Measurements from ENCODE around the gene PRKN.

The PRKN gene

DNA sequence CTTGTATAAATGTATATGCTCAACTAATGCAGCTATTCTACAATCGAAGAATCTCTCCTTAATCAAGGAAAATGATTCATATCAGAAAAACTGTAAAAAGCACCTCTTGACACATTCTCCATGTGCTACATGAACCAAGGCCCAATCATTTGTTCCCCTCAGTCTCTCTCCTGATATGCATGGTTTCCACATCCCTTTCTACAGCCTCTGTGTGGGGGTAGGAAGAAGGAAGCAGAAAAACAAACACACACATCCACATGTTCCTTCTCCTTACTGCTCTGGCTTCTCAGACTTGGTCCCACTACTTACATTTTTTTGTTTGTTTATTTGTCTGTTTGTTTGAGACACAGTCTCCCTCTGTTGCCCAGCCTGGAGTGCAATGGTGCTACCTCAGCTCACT, 510.5 kb downstream of the PRKN start:
- Histone ChIP-seq H2BK15ac (ENCODE audit: low read depth, poor library complexity, severe bottlenecking) (no peak overlapping the region), H3K4me1 (ENCODE audit: control insufficient read depth, insufficient read depth, low read depth, low read length) (peaks cover 4% of the 10 kb centered on the region), H3K9ac (ENCODE audit: low read length) (no peak overlapping the region), H2BK12ac (ENCODE audit: low read length in 2 of 2) (no peak overlapping the region), H3K27me3 (ENCODE audit: control insufficient read depth in 1 of 2, insufficient read depth in 1 of 2, low read length in 2 of 2) (no peaks in the 10 kb centered on the region), H2AK5ac (ENCODE audit: low read length, severe bottlenecking) (no peak overlapping the region), H3K4ac (ENCODE audit: low read depth in 1 of 2, low read length in 2 of 2) (no peak overlapping the region), H3K36me3 (ENCODE audit: control insufficient read depth in 1 of 2, insufficient read depth in 2 of 2, low read depth in 1 of 2, low read length in 2 of 2) (no peaks in the 10 kb centered on the region), H4K8ac (ENCODE audit: low read length) (no peak overlapping the region), H3K14ac (ENCODE audit: low read length in 2 of 2) (no peak overlapping the region), H3K9me3 (ENCODE audit: control insufficient read depth, low read length) (no peaks in the 10 kb centered on the region), H3K4me2 (ENCODE audit: low read length, poor library complexity, severe bottlenecking) (no peak overlapping the region), H3K23ac (ENCODE audit: low read length in 2 of 2) (no peak overlapping the region), H3K79me1 (replicated peaks; ENCODE audit: low read length, poor library complexity, severe bottlenecking) (no peaks in the 10 kb centered on the region), H3K18ac (ENCODE audit: low read depth in 1 of 2, low read length in 2 of 2) (no peak overlapping the region), H3K4me3 (ENCODE audit: insufficient read depth in 1 of 2, low read depth in 1 of 2, low read length in 2 of 2) (no peak overlapping the region), H2BK5ac (ENCODE audit: low read depth, low read length, poor library complexity, severe bottlenecking) (no peak overlapping the region), H4K91ac (ENCODE audit: low read length) (no peak overlapping the region), H2BK120ac (ENCODE audit: low read depth, low read length) (no peak overlapping the region), H3K27ac (ENCODE audit: low read length, poor library complexity, severe bottlenecking) (no peak overlapping the region), H2AFZ (ENCODE audit: low read depth, low read length) (no peak overlapping the region)
- no peak for DNase-seq
- WGBS: 100% methylated on average over 1 of the region's 1 CpG

DNA sequence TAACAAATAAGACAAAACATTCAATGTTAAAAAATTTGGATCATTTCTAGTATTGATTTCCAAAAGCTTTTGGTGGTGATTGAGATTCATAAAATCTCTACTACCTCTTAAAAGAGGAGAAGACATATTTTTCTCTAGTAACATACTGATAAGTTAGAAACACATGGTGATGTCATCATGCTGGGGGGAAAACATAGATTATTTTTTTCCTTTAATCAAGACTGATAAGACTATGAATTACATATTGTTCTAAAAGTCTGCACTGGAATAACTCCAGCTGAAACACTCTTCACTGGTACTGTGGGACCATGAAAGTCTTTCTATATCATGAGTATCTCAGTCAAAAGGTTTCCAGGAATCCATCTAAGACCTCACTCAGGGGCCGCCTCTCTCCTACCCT, 515.8 kb downstream of the PRKN start:
- no peak overlapping the region for H2AFZ ChIP-seq (ENCODE audit: low read depth, low read length)
- H3K9me3 ChIP-seq (ENCODE audit: control insufficient read depth, low read length): peaks cover 3% of the 10 kb centered on the region
- no peak overlapping the region for H2BK12ac ChIP-seq (ENCODE audit: low read length in 2 of 2)
- no peak overlapping the region for H2BK5ac ChIP-seq (ENCODE audit: low read depth, low read length, poor library complexity, severe bottlenecking)
- no peak for DNase-seq
- 79% methylated on average over 1 of the region's 1 CpG for WGBS
- no peak overlapping the region for H3K4me3 ChIP-seq (ENCODE audit: insufficient read depth in 1 of 2, low read depth in 1 of 2, low read length in 2 of 2)
- no peak overlapping the region for H3K23ac ChIP-seq (ENCODE audit: low read length in 2 of 2)
- no peak overlapping the region for H3K9ac ChIP-seq (ENCODE audit: low read length)
- no peak overlapping the region for H3K4me2 ChIP-seq (ENCODE audit: low read length, poor library complexity, severe bottlenecking)
- no peak overlapping the region for H3K18ac ChIP-seq (ENCODE audit: low read depth in 1 of 2, low read length in 2 of 2)
- H4K8ac ChIP-seq (ENCODE audit: low read length): no peak overlapping the region
- H3K4ac ChIP-seq (ENCODE audit: low read depth in 1 of 2, low read length in 2 of 2): no peak overlapping the region
- peaks cover 2% of the 10 kb centered on the region for H3K4me1 ChIP-seq (ENCODE audit: control insufficient read depth, insufficient read depth, low read depth, low read length)
- H2AK5ac ChIP-seq (ENCODE audit: low read length, severe bottlenecking): no peak overlapping the region
- no peak overlapping the region for H3K27ac ChIP-seq (ENCODE audit: low read length, poor library complexity, severe bottlenecking)
- H3K36me3 ChIP-seq (ENCODE audit: control insufficient read depth in 1 of 2, insufficient read depth in 2 of 2, low read depth in 1 of 2, low read length in 2 of 2): no peaks in the 10 kb centered on the region
- no peak overlapping the region for H3K14ac ChIP-seq (ENCODE audit: low read length in 2 of 2)
- H4K91ac ChIP-seq (ENCODE audit: low read length): no peak overlapping the region
- H2BK15ac ChIP-seq (ENCODE audit: low read depth, poor library complexity, severe bottlenecking): no peak overlapping the region
- no peaks in the 10 kb centered on the region for H3K27me3 ChIP-seq (ENCODE audit: control insufficient read depth in 1 of 2, insufficient read depth in 1 of 2, low read length in 2 of 2)
- H3K79me1 ChIP-seq (replicated peaks; ENCODE audit: low read length, poor library complexity, severe bottlenecking): no peaks in the 10 kb centered on the region
- H2BK120ac ChIP-seq (ENCODE audit: low read depth, low read length): no peak overlapping the region

DNA sequence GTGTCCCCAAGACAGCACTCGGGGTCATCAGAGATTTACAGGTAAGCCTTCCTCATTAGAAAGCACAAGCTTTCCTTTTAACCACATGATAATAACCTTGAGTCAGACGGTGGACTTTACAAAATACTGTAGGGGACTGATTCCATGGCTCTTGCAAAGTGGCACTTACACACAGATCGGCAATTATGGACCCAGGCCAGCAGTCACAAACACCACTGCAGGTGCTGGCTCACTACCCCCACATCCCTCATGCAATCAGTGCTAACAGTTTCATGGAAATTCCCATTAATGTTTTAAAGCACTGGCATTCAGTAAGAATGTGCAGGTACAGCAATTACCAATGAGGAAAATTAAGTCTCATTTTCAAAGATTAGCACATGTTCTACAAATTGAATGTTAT, 516.5 kb downstream of the PRKN start:
- no peak overlapping the region for H2AFZ ChIP-seq (ENCODE audit: low read depth, low read length)
- WGBS: 77% methylated on average over 3 of the region's 3 CpGs
- H4K8ac ChIP-seq (ENCODE audit: low read length): no peak overlapping the region
- H3K4ac ChIP-seq (ENCODE audit: low read depth in 1 of 2, low read length in 2 of 2): no peak overlapping the region
- no peak overlapping the region for H4K91ac ChIP-seq (ENCODE audit: low read length)
- no peak overlapping the region for H2BK12ac ChIP-seq (ENCODE audit: low read length in 2 of 2)
- no peak overlapping the region for H2AK5ac ChIP-seq (ENCODE audit: low read length, severe bottlenecking)
- H3K14ac ChIP-seq (ENCODE audit: low read length in 2 of 2): no peak overlapping the region
- H3K4me1 ChIP-seq (ENCODE audit: control insufficient read depth, insufficient read depth, low read depth, low read length): peaks cover 2% of the 10 kb centered on the region
- DNase-seq: no peak
- H3K9ac ChIP-seq (ENCODE audit: low read length): no peak overlapping the region
- peaks cover 3% of the 10 kb centered on the region for H3K9me3 ChIP-seq (ENCODE audit: control insufficient read depth, low read length)
- H3K23ac ChIP-seq (ENCODE audit: low read length in 2 of 2): no peak overlapping the region
- H2BK5ac ChIP-seq (ENCODE audit: low read depth, low read length, poor library complexity, severe bottlenecking): no peak overlapping the region
- no peaks in the 10 kb centered on the region for H3K27me3 ChIP-seq (ENCODE audit: control insufficient read depth in 1 of 2, insufficient read depth in 1 of 2, low read length in 2 of 2)
- H3K36me3 ChIP-seq (ENCODE audit: control insufficient read depth in 1 of 2, insufficient read depth in 2 of 2, low read depth in 1 of 2, low read length in 2 of 2): no peaks in the 10 kb centered on the region
- no peak overlapping the region for H2BK15ac ChIP-seq (ENCODE audit: low read depth, poor library complexity, severe bottlenecking)
- H2BK120ac ChIP-seq (ENCODE audit: low read depth, low read length): no peak overlapping the region
- no peak overlapping the region for H3K4me3 ChIP-seq (ENCODE audit: insufficient read depth in 1 of 2, low read depth in 1 of 2, low read length in 2 of 2)
- H3K4me2 ChIP-seq (ENCODE audit: low read length, poor library complexity, severe bottlenecking): no peak overlapping the region
- no peaks in the 10 kb centered on the region for H3K79me1 ChIP-seq (replicated peaks; ENCODE audit: low read length, poor library complexity, severe bottlenecking)
- no peak overlapping the region for H3K18ac ChIP-seq (ENCODE audit: low read depth in 1 of 2, low read length in 2 of 2)
- H3K27ac ChIP-seq (ENCODE audit: low read length, poor library complexity, severe bottlenecking): no peak overlapping the region

DNA sequence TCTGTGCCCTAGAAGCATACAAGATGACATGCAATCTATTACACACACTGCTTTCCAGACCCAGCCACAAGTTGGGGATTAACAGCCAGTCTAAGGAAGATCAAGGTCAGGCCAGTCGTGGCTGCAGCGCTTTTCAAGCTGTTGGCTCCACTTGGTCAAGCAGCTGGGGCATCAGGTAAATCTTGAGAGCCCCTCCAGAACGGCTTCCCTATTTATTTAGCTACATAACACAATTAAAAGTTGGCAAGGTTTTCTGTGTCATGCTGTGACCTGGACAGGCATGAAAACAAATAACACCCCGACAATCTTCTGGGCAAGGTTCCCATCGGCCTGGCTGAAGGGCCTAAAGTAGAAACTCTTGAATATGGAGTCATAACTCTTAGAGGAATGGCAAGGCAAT, 524.3 kb downstream of the PRKN start:
- no peak overlapping the region for H2BK12ac ChIP-seq (ENCODE audit: low read length in 2 of 2)
- WGBS: 84% methylated on average over 4 of the region's 5 CpGs
- no peak overlapping the region for H3K14ac ChIP-seq (ENCODE audit: low read length in 2 of 2)
- no peak overlapping the region for H2AK5ac ChIP-seq (ENCODE audit: low read length, severe bottlenecking)
- H3K79me1 ChIP-seq (replicated peaks; ENCODE audit: low read length, poor library complexity, severe bottlenecking): no peaks in the 10 kb centered on the region
- H2BK120ac ChIP-seq (ENCODE audit: low read depth, low read length): no peak overlapping the region
- no peak overlapping the region for H4K8ac ChIP-seq (ENCODE audit: low read length)
- no peak overlapping the region for H2BK15ac ChIP-seq (ENCODE audit: low read depth, poor library complexity, severe bottlenecking)
- peaks cover 3% of the 10 kb centered on the region for H3K9me3 ChIP-seq (ENCODE audit: control insufficient read depth, low read length)
- H3K36me3 ChIP-seq (ENCODE audit: control insufficient read depth in 1 of 2, insufficient read depth in 2 of 2, low read depth in 1 of 2, low read length in 2 of 2): no peaks in the 10 kb centered on the region
- H3K18ac ChIP-seq (ENCODE audit: low read depth in 1 of 2, low read length in 2 of 2): no peak overlapping the region
- no peak overlapping the region for H3K4me2 ChIP-seq (ENCODE audit: low read length, poor library complexity, severe bottlenecking)
- H2AFZ ChIP-seq (ENCODE audit: low read depth, low read length): no peak overlapping the region
- no peak overlapping the region for H3K4me3 ChIP-seq (ENCODE audit: insufficient read depth in 1 of 2, low read depth in 1 of 2, low read length in 2 of 2)
- H3K4ac ChIP-seq (ENCODE audit: low read depth in 1 of 2, low read length in 2 of 2): no peak overlapping the region
- no peak overlapping the region for H3K23ac ChIP-seq (ENCODE audit: low read length in 2 of 2)
- no peak overlapping the region for H2BK5ac ChIP-seq (ENCODE audit: low read depth, low read length, poor library complexity, severe bottlenecking)
- H3K27me3 ChIP-seq (ENCODE audit: control insufficient read depth in 1 of 2, insufficient read depth in 1 of 2, low read length in 2 of 2): no peaks in the 10 kb centered on the region
- no peak overlapping the region for H3K27ac ChIP-seq (ENCODE audit: low read length, poor library complexity, severe bottlenecking)
- H3K4me1 ChIP-seq (ENCODE audit: control insufficient read depth, insufficient read depth, low read depth, low read length): peaks cover 4% of the 10 kb centered on the region
- H3K9ac ChIP-seq (ENCODE audit: low read length): no peak overlapping the region
- no peak for DNase-seq
- H4K91ac ChIP-seq (ENCODE audit: low read length): no peak overlapping the region
